H1 (cell line): ENCODE results near the gene TPSAB1.
"Not testable (repeated sequence)": the region's sequence is repeated elsewhere in the genome, so short reads cannot be mapped to it uniquely, and the experiment has no call there.

ENCODE experiments used
- TF ChIP-seq, protein P1 (sequence below), 3 experiments: IDR thresholded peaks; 1 replicate in 2 of 3; 2 replicates in 1 of 3; pipeline versions ENCODE4 v1.5.1 to v1.6.1; 2011; ENCODE audit warnings: low read length in 3 of 3, mild to moderate bottlenecking in 3 of 3, inconsistent platforms in 2 of 3, low read depth in 1 of 3, moderate library complexity in 1 of 3; ENCODE audit not compliant: insufficient read depth in 1 of 3; ENCODE audit errors: control extremely low read depth in 1 of 3
- TF ChIP-seq, protein P2 (sequence below): IDR thresholded peaks from 2 replicates; pipeline ENCODE4 v1.6.1; 2012; ENCODE audit warnings: inconsistent platforms

DNA sequence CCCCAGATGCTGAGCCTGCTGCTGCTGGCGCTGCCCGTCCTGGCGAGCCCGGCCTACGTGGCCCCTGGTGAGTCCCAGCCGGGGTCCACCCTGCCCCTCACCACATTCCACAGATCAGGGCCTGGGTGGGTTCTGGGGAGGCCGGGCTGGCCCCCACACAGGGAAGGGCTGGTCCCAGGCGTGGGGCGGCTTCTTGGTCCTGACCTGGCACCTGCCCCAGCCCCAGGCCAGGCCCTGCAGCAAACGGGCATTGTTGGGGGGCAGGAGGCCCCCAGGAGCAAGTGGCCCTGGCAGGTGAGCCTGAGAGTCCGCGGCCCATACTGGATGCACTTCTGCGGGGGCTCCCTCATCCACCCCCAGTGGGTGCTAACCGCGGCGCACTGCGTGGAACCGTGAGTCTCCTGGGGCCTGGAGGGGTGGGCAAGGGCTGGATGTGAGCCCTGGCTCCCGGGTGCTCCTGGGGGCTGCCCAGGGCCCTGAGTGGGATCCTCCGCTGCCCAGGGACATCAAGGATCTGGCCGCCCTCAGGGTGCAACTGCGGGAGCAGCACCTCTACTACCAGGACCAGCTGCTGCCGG is 15.9 kb downstream of the TPSAB1 start:
- TF ChIP-seq, protein P1, sequence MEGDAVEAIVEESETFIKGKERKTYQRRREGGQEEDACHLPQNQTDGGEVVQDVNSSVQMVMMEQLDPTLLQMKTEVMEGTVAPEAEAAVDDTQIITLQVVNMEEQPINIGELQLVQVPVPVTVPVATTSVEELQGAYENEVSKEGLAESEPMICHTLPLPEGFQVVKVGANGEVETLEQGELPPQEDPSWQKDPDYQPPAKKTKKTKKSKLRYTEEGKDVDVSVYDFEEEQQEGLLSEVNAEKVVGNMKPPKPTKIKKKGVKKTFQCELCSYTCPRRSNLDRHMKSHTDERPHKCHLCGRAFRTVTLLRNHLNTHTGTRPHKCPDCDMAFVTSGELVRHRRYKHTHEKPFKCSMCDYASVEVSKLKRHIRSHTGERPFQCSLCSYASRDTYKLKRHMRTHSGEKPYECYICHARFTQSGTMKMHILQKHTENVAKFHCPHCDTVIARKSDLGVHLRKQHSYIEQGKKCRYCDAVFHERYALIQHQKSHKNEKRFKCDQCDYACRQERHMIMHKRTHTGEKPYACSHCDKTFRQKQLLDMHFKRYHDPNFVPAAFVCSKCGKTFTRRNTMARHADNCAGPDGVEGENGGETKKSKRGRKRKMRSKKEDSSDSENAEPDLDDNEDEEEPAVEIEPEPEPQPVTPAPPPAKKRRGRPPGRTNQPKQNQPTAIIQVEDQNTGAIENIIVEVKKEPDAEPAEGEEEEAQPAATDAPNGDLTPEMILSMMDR (IDR thresholded peaks at IDR 0.05; ENCODE audit: control extremely low read depth in 1 of 3, insufficient read depth in 1 of 3, low read depth in 1 of 3, low read length in 3 of 3) = not testable (repeated sequence)
- TF ChIP-seq, protein P2, sequence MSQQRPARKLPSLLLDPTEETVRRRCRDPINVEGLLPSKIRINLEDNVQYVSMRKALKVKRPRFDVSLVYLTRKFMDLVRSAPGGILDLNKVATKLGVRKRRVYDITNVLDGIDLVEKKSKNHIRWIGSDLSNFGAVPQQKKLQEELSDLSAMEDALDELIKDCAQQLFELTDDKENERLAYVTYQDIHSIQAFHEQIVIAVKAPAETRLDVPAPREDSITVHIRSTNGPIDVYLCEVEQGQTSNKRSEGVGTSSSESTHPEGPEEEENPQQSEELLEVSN = not testable (repeated sequence)
